Measurements from ENCODE around the gene VGF.

Gene VGF

DNA sequence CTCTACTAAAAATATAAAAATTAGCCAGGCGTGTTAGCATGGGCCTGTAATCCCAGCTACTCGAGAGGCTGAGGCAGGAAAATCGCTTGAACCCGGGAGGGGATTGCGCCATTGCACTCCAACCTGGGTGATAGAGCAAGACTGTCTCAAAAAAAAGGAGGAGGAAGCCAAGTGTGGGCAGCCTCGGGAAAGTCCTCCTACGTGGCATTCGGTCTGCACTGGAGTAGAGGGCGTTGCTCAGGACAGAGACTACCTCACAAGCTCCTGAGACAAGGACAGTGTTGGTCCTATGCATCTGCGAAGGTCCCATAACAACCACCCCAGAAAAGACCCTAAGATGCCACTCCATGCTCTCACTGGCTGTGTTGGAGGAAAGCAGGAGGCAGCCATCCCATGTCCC, 48.5 kb downstream of the VGF start:
- TF ChIP-seq CTCF (IDR thresholded peaks at IDR 0.05) = no peak

- TF ChIP-seq CTCF (IDR thresholded peaks at IDR 0.05) = no peak
These were observed 50.2 kb downstream of the VGF start for GRCh38 chr7:101115215-101115614.

DNA sequence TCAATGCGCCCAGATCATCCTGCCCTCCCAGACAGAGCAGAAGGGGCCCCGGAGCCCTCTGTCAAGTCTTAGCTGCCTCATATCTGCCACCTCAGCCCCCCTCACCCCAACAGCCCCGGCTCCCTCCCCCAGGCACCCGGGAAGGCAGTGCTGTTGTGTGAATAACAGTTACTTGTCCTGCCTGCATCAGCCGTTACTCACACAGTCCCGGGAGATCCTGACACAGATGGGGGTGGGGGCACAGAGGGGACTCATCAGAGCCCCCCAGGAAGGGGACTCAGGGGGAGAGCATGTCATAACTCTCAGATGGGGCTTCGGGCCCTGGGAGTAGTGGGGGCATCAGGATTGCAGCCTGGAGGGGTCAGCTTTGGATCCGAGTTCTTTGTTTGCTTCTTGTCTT, 50.9 kb downstream of the VGF start:
- no peak for TF ChIP-seq CTCF (IDR thresholded peaks at IDR 0.05)

GRCh38 chr7:101113836-101114235, 51.5 kb downstream of the VGF start:
- TF ChIP-seq CTCF (IDR thresholded peaks at IDR 0.05) = no peak

All from LNCAP (cell line).